Effector memory CD4-positive, alpha-beta T cell (primary cell): Measurements from ENCODE around the gene KCNIP4.

ENCODE experiments used
- DNase-seq, 3 donors: peaks; one replicate each; pipeline ENCODE4 v3.0.0-alpha.2; 2020
- H3K27ac ChIP-seq: 2 replicates; pipeline ENCODE4 v1.7.0; 2013; ENCODE audit warnings: mild to moderate bottlenecking, low read length, moderate library complexity; ENCODE audit not compliant: insufficient read depth, poor library complexity, severe bottlenecking
- H3K27me3 ChIP-seq: replicated peaks from 2 replicates; pipeline ENCODE4 v1.7.0; 2013; ENCODE audit warnings: mild to moderate bottlenecking, low read length; ENCODE audit not compliant: insufficient read depth, control insufficient read depth, poor library complexity, severe bottlenecking
- H3K36me3 ChIP-seq: 2 replicates; pipeline ENCODE4 v1.7.0; 2013; ENCODE audit warnings: mild to moderate bottlenecking, low read length, moderate library complexity; ENCODE audit not compliant: control insufficient read depth, insufficient read depth
- H3K4me1 ChIP-seq: 2 replicates; pipeline ENCODE4 v1.7.0; 2013; ENCODE audit warnings: low read length, mild to moderate bottlenecking; ENCODE audit not compliant: control insufficient read depth, insufficient read depth, poor library complexity, severe bottlenecking
- H3K4me3 ChIP-seq: 2 replicates; pipeline ENCODE4 v1.7.0; 2013; ENCODE audit warnings: low read length, low read depth, mild to moderate bottlenecking; ENCODE audit not compliant: insufficient read depth, poor library complexity, severe bottlenecking
- H3K9me3 ChIP-seq: 2 replicates; pipeline ENCODE4 v1.7.0; 2013; ENCODE audit warnings: mild to moderate bottlenecking, low read length, moderate library complexity; ENCODE audit not compliant: control insufficient read depth

KCNIP4 gene

GRCh38 chr4:21009956-21010355 is 938.6 kb downstream of the KCNIP4 start:
- Histone ChIP-seq H3K9me3 (no peaks in the 10 kb centered on the region), H3K4me1 (no peaks in the 10 kb centered on the region), H3K36me3 (no peaks in the 10 kb centered on the region), H3K4me3 (no peak overlapping the region), H3K27ac (no peak overlapping the region), H3K27me3 (no peaks in the 10 kb centered on the region)
- DNase-seq = no peak

- H3K9me3 ChIP-seq = no peaks in the 10 kb centered on the region
- no peak overlapping the region for H3K4me3 ChIP-seq
- DNase-seq = no peak
- H3K4me1 ChIP-seq = no peaks in the 10 kb centered on the region
- H3K36me3 ChIP-seq = no peaks in the 10 kb centered on the region
- no peak overlapping the region for H3K27ac ChIP-seq
- H3K27me3 ChIP-seq = no peaks in the 10 kb centered on the region
These were observed 942.9 kb downstream of the KCNIP4 start for GRCh38 chr4:21005647-21006046.

GRCh38 chr4:21002976-21003375 is 945.6 kb downstream of the KCNIP4 start:
- Histone ChIP-seq H3K36me3 (no peaks in the 10 kb centered on the region), H3K27ac (no peak overlapping the region), H3K4me1 (no peaks in the 10 kb centered on the region), H3K27me3 (no peaks in the 10 kb centered on the region), H3K4me3 (no peak overlapping the region), H3K9me3 (no peaks in the 10 kb centered on the region)
- DNase-seq = no peak

GRCh38 chr4:21002286-21002685 is 946.3 kb downstream of the KCNIP4 start:
- H3K4me1 ChIP-seq = no peaks in the 10 kb centered on the region
- H3K27ac ChIP-seq = no peak overlapping the region
- no peaks in the 10 kb centered on the region for H3K27me3 ChIP-seq
- H3K36me3 ChIP-seq = no peaks in the 10 kb centered on the region
- H3K4me3 ChIP-seq = no peak overlapping the region
- H3K9me3 ChIP-seq = no peaks in the 10 kb centered on the region
- no peak for DNase-seq

GRCh38 chr4:21001490-21001889 is 947.1 kb downstream of the KCNIP4 start:
- Histone ChIP-seq H3K27ac (no peak overlapping the region), H3K9me3 (no peaks in the 10 kb centered on the region), H3K27me3 (no peaks in the 10 kb centered on the region), H3K36me3 (no peaks in the 10 kb centered on the region), H3K4me1 (no peaks in the 10 kb centered on the region), H3K4me3 (no peak overlapping the region)
- no peak for DNase-seq

GRCh38 chr4:20997886-20998285 is 950.7 kb downstream of the KCNIP4 start:
- Histone ChIP-seq H3K27ac (no peak overlapping the region), H3K9me3 (no peaks in the 10 kb centered on the region), H3K4me1 (no peaks in the 10 kb centered on the region), H3K27me3 (no peaks in the 10 kb centered on the region), H3K36me3 (no peaks in the 10 kb centered on the region), H3K4me3 (no peak overlapping the region)
- DNase-seq = no peak

GRCh38 chr4:20995610-20996009 is 953.0 kb downstream of the KCNIP4 start:
- no peak overlapping the region for H3K27ac ChIP-seq
- H3K4me1 ChIP-seq = no peaks in the 10 kb centered on the region
- no peaks in the 10 kb centered on the region for H3K36me3 ChIP-seq
- H3K9me3 ChIP-seq = no peaks in the 10 kb centered on the region
- no peaks in the 10 kb centered on the region for H3K27me3 ChIP-seq
- DNase-seq = no peak
- H3K4me3 ChIP-seq = no peak overlapping the region

GRCh38 chr4:20995015-20995414 is 953.6 kb downstream of the KCNIP4 start:
- Histone ChIP-seq H3K4me3 (no peak overlapping the region), H3K4me1 (no peaks in the 10 kb centered on the region), H3K27me3 (no peaks in the 10 kb centered on the region), H3K9me3 (no peaks in the 10 kb centered on the region), H3K27ac (no peak overlapping the region), H3K36me3 (no peaks in the 10 kb centered on the region)
- DNase-seq = no peak

GRCh38 chr4:20992002-20992401 is 956.6 kb downstream of the KCNIP4 start:
- Histone ChIP-seq H3K4me3 (no peak overlapping the region), H3K36me3 (no peaks in the 10 kb centered on the region), H3K4me1 (no peaks in the 10 kb centered on the region), H3K27ac (no peak overlapping the region), H3K9me3 (no peaks in the 10 kb centered on the region), H3K27me3 (no peaks in the 10 kb centered on the region)
- no peak for DNase-seq

GRCh38 chr4:20987191-20987590 is 961.4 kb downstream of the KCNIP4 start:
- H3K9me3 ChIP-seq = no peaks in the 10 kb centered on the region
- DNase-seq = no peak
- no peaks in the 10 kb centered on the region for H3K4me1 ChIP-seq
- no peaks in the 10 kb centered on the region for H3K36me3 ChIP-seq
- H3K4me3 ChIP-seq = no peak overlapping the region
- H3K27me3 ChIP-seq = no peaks in the 10 kb centered on the region
- no peak overlapping the region for H3K27ac ChIP-seq

GRCh38 chr4:20984576-20984836 is 964.1 kb downstream of the KCNIP4 start:
- no peaks in the 10 kb centered on the region for H3K4me1 ChIP-seq
- no peak overlapping the region for H3K27ac ChIP-seq
- DNase-seq = no peak
- H3K27me3 ChIP-seq = no peaks in the 10 kb centered on the region
- H3K9me3 ChIP-seq = no peaks in the 10 kb centered on the region
- H3K4me3 ChIP-seq = no peak overlapping the region
- no peaks in the 10 kb centered on the region for H3K36me3 ChIP-seq
